HFFc6 (cell line): ENCODE measurements around the gene GET3. TPM values are rescaled to one million over a fixed set of nuclear protein-coding genes. Genes with fewer than 3 reads are reported as not detected.

Experiments used
- microRNA-seq: library from miRNA; unstranded; fragments of <30 nt; microRNA quantifications from one replicate; pipeline ENCODE4, GENCODE V29; 2019
- total RNA-seq, 6 experiments: library from RNA; stranded (reverse); fragmentation: NEBNext Ultra II Directional; extraction: Animal tissue kit (Norgen Biotek cat#: 25700); gene quantifications; 2 replicates in 1 of 6; 3 replicates in 5 of 6; pipeline ENCODE4 v1.2.3, GENCODE V29; 2021

The GET3 gene
- total RNA-seq, 6 experiments from 2014 or later: 97.0 to 116 (median 107) TPM

Small RNA genes lying within 50 kb of the gene (microRNA-seq; reads per million reads assigned to microRNA genes)
- gene MIR5684: not detected

Other genes starting within 250 kb of the GET3 start
- gene ZNF564, start 186.0 kb upstream of the GET3 start, total RNA-seq: 1 to 10 TPM; 3.5 to 4.7 (median 4.2) TPM
- gene ZNF490, start 126.7 kb upstream of the GET3 start, total RNA-seq: 1 to 10 TPM; 5.4 to 9.2 (median 7.8) TPM
- 10 to 100 TPM; 18.3 to 21.9 (median 19.0) TPM for gene ZNF791, start 126.6 kb upstream of the GET3 start, total RNA-seq
- gene MAN2B1, start 70.8 kb upstream of the GET3 start, total RNA-seq: 10 to 100 TPM; 49.9 to 69.9 (median 65.2) TPM
- gene WDR83, start 70.7 kb upstream of the GET3 start, total RNA-seq: 10 to 100 TPM in 3 of 6 experiments, 1 to 10 TPM in 3; 8.6 to 13.3 (median 9.9) TPM
- 10 to 100 TPM; 53.3 to 69.2 (median 59.6) TPM for gene DHPS, start 55.6 kb upstream of the GET3 start, total RNA-seq
- gene GNG14, start 49.5 kb upstream of the GET3 start, total RNA-seq: not detected
- gene FBXW9, start 40.9 kb upstream of the GET3 start, total RNA-seq: 1 to 10 TPM; 4.5 to 7.1 (median 5.4) TPM
- gene TNPO2, start 13.6 kb upstream of the GET3 start, total RNA-seq: 10 to 100 TPM; 56.8 to 78.7 (median 66.0) TPM
- 100 to 1,000 TPM; 147 to 189 (median 176) TPM for gene TRIR, start 2.8 kb upstream of the GET3 start, total RNA-seq
- not detected for gene BEST2, start 14.3 kb downstream of the GET3 start, total RNA-seq
- gene HOOK2, start 38.1 kb downstream of the GET3 start, total RNA-seq: 10 to 100 TPM; 10.5 to 13.8 (median 11.5) TPM
- gene JUNB, start 54.0 kb downstream of the GET3 start, total RNA-seq: 10 to 100 TPM; 52.1 to 89.2 (median 83.8) TPM
- 100 to 1,000 TPM; 214 to 269 (median 229) TPM for gene PRDX2, start 64.3 kb downstream of the GET3 start, total RNA-seq
- 10 to 100 TPM; 14.1 to 30.3 (median 25.6) TPM for gene THSD8, start 64.6 kb downstream of the GET3 start, total RNA-seq
- 10 to 100 TPM; 17.9 to 43.2 (median 37.7) TPM for gene RNASEH2A, start 69.1 kb downstream of the GET3 start, total RNA-seq
- gene RTBDN, start 97.1 kb downstream of the GET3 start, total RNA-seq: not detected
- gene MAST1, start 101.0 kb downstream of the GET3 start, total RNA-seq: under 1 TPM in 3 of 6 experiments, not detected in 3; 0.09 to 0.34 (median 0.26) TPM
- gene DNASE2, start 144.0 kb downstream of the GET3 start, total RNA-seq: 10 to 100 TPM; 26.0 to 33.5 (median 28.4) TPM
- not detected for gene KLF1, start 149.7 kb downstream of the GET3 start, total RNA-seq
- 10 to 100 TPM; 20.6 to 24.6 (median 21.1) TPM for gene GCDH, start 153.7 kb downstream of the GET3 start, total RNA-seq
- 1 to 10 TPM in 3 of 6 experiments, under 1 TPM in 3; 0.28 to 1.7 (median 0.91) TPM for gene SYCE2, start 181.8 kb downstream of the GET3 start, total RNA-seq
- gene FARSA, start 196.2 kb downstream of the GET3 start, total RNA-seq: 100 to 1,000 TPM in 1 of 6 experiments, 10 to 100 TPM in 5; 87.8 to 101 (median 90.4) TPM
- 1,000 to 10,000 TPM; 1,716 to 2,461 (median 2,371) TPM for gene CALR, start 201.1 kb downstream of the GET3 start, total RNA-seq
- 100 to 1,000 TPM; 108 to 140 (median 129) TPM for gene RAD23A, start 208.4 kb downstream of the GET3 start, total RNA-seq
- gene GADD45GIP1, start 219.7 kb downstream of the GET3 start, total RNA-seq: 10 to 100 TPM; 34.3 to 54.3 (median 46.9) TPM
- not detected for gene DAND5, start 232.1 kb downstream of the GET3 start, total RNA-seq